GM11168 (cell line): ENCODE data around the gene FAM184A.

Source experiments
- in situ Hi-C: fragments of 300-500 bp; cut with MboI; formaldehyde crosslinking; loops from one replicate; pipeline ENCODE4 v1.12.0; 2022; ENCODE audit warnings: low sequenced_read_pairs; ENCODE audit not compliant: unreplicated experiment

Gene FAM184A, protein sequence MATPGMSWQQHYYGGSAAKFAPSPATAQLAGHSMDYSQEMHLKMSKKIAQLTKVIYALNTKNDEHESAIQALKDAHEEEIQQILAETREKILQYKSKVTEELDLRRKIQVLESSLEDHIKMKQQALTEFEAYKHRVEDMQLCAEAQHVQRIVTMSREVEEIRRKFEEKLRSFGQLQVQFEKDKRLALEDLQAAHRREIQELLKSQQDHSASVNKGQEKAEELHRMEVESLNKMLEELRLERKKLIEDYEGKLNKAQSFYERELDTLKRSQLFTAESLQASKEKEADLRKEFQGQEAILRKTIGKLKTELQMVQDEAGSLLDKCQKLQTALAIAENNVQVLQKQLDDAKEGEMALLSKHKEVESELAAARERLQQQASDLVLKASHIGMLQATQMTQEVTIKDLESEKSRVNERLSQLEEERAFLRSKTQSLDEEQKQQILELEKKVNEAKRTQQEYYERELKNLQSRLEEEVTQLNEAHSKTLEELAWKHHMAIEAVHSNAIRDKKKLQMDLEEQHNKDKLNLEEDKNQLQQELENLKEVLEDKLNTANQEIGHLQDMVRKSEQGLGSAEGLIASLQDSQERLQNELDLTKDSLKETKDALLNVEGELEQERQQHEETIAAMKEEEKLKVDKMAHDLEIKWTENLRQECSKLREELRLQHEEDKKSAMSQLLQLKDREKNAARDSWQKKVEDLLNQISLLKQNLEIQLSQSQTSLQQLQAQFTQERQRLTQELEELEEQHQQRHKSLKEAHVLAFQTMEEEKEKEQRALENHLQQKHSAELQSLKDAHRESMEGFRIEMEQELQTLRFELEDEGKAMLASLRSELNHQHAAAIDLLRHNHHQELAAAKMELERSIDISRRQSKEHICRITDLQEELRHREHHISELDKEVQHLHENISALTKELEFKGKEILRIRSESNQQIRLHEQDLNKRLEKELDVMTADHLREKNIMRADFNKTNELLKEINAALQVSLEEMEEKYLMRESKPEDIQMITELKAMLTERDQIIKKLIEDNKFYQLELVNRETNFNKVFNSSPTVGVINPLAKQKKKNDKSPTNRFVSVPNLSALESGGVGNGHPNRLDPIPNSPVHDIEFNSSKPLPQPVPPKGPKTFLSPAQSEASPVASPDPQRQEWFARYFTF

DNA sequence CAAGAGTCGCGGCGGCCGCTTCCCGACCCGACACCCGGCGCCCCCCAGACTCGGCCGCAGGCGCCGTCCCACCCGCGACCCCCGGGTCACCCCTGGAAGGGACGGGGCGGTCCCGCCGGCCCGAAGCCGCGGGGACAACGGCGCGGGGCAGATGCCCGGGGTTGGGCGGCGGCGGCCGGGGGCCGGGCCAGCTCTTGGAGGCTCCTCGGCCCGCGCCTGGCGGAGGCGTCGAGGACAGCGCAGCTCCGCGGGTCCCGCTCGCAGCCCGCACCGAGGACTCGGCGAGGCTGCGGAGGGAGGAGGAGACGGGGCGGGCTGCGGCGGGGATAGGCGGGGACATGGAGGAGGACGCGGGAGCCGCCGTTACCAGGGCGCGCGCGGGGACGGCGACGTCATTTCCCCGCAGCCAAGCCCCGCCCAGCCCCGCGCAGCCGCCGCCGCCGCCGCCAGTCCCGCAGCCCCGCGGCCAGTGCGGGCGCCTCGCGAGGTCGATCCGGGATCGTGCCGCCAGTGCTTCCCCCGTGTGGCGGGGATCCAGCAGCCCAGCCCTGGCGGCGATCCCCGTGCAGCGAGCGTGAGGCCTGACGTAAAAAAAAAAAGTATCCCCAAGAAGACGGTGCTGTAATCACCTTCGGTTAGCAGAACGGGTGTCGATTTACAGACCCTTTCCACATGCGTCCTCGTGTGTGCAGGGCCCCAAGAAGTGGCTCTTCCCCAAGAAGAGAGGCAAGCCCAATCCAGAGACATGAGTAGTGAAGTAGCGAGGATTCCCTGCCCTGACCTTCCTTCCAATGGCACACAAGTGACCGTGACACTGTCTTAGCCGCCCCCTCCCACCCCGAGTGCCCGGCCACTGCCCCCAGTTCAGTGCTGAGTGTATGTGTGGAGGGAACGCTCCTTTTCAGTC lies at the start of gene FAM184A:
Gene FAM184A, minus strand, starts transcription at position 289 of the 907 bp plus-strand sequence. CDS start 365 bp downstream, outside the sequence.
- in situ Hi-C loops = no loop called here

DNA sequence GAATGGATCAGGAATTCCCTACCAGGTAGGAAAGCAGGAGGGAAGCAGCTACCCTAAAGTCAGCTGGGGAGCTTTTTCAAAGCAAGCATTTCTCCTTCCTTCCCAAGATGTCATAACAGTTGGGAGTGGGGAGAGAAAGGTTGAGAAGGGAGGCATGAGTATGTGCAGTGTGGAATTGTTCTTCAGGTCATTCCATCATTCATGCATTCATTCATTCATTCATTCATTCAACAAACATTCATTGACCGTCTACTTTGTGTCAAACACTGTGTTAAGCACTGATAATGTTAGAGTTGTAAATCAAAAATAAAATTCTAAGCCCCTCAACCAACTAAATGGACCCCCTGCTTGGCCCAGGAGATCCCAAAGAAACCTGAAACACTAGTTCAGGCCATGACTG lies 49.2 kb upstream of the FAM184A start:
- in situ Hi-C loops = no loop called here

DNA sequence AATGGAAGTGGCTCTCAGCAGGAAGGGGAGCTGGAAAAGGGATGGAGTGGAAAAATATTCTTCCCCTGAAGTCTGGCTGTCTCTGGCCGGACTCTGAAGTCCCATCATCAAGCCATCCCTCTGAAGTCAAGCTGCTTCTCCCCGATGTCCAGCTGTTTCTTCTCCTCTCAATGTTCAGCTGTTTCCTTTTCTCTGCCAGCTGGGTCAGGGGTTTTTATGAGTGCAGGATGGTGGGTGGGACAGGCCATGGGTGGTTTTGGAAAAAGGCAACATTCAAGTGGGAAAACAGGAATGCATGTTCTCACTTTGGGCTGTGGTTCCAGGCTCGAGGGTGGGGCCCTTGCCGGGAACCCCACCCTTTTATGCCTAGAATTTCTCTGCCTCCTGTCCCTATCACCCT lies 48.4 kb upstream of the FAM184A start:
- in situ Hi-C loops = no loop called here

DNA sequence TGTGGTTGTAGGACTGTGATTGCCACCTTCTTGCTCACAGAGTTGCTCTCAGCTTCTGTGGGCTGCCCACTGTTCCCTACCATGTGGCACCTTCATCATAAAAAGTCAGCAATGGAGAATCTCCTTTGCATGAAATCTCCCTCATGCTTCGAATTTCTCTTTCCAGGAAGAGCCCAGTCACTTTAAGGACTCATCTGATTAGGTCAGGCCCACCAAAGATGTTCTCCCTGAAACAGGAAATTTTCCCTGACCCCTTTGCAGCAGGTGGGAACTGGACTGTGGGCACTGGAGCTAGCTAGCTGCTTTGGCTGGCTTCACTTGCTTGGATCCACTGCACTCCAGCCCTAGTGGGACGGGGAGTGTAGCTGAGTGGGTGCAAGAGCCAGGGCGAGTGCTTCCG lies 47.7 kb upstream of the FAM184A start:
- in situ Hi-C loops = no loop called here

DNA sequence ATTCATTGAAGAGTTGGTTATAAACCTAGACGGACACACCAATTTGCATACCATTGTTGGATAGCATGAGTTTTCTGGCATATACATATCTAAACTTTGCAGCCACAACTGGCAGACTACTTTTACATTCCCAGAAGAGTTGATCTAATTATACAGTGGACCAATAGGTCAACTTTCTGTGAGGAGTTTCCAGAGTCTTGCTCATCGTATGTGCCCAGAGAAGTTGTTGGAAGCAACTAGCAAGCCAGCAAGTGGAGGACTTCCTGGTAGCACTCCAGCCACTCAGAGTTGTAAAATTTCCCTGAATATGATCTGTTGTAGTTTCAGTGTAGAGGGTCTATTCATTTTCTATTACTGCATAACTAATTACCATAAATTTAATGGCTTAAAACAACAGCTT lies 47.1 kb upstream of the FAM184A start:
- in situ Hi-C loops = no loop called here

DNA sequence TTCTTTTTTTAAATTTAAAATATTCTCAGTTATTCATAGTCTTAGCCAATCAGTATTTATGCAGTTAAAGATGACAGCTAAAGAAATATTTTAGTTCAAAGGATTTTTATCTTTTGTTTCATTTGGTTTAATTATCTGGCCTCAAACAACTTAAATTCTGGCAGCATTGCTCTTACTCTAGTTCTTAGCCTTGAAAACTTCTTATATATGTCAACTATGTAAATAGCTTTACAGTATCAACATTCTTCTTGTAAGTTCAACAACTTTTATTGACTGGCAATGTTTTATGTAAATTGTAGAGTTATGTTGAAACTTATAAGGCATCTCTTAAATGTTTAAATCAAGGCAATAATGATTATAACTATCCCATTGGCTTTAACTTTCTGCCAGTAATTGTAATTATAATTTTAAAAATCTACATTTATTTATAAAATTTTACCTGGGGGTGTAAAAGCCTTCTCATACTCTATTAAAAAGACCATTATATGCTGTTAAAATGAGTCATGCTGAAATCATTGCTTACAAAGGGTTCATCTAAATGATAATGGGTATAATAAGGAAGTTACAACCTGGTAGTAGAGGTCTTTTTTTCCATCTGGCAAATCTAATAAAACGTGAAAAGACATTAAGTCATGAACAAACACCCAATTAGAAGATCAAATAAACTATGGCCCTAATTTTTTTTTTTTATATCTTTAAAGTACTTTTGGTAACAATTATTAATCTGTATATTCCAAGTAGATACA lies 45.8 kb upstream of the FAM184A start:
- in situ Hi-C loops = loop anchor here (25.0 kb wide), 1 partner anchor 562 kb away; no protein-coding TSS in a partner anchor

DNA sequence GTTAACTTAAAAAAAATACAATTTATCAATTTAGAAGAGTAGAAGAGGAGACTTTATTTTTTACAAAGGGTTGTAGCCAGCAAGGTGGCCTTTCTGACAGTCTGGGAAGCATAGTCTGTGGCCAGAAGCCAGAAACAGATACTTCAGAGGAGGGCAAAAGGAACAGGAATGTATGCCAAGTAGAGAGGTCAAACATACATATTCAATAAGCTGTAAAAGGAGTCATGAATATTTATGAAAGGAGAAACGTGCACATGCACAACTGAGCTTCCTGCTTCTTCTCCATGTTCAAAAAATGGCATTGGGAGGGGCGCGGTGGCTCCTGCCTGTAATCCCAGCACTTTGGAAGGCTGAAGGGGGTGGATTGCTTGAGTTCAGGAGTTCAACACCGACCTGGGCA lies 43.9 kb upstream of the FAM184A start:
- in situ Hi-C loops = loop anchor here (25.0 kb wide), 1 partner anchor 560 kb away; no protein-coding TSS in a partner anchor

DNA sequence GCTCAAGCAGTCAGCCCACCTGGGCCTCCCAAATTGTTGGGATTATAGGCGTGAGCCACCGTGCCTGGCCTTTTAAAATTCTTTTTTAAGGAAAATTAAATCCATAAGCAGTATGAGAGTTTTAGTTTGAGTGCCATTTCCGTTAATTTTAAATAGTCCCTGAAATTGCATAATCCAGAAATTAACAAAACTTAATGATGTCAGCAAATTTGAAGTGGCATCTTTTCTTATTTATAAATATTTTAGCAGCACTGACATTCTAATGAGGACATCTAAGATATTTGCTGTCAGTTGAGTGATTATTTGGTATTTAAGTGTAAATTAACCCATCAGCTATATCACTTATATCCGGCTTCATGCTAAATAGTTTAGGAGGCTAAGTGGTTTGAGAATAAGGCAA lies 42.9 kb upstream of the FAM184A start:
- in situ Hi-C loops = loop anchor here (25.0 kb wide), 1 partner anchor 559 kb away; no protein-coding TSS in a partner anchor

DNA sequence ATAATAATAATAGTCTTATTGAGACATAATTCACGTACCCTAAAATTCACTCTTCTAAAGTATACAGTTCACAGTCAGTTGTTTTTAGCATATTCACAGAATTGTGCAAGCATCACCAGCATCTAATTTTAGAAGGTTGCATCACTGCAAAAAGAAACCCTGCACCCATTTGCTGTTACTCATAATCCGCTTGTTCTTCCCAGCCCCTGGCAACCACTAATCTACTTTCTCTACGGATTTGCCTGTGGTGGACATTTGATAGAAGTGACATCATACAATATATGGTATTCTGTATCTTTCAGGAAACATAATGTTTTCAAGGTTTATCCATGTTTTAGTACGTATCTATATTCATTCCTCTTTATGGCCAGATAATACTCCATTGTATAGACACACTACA lies 41.5 kb upstream of the FAM184A start:
- in situ Hi-C loops = loop anchor here (25.0 kb wide), 1 partner anchor 558 kb away; no protein-coding TSS in a partner anchor

DNA sequence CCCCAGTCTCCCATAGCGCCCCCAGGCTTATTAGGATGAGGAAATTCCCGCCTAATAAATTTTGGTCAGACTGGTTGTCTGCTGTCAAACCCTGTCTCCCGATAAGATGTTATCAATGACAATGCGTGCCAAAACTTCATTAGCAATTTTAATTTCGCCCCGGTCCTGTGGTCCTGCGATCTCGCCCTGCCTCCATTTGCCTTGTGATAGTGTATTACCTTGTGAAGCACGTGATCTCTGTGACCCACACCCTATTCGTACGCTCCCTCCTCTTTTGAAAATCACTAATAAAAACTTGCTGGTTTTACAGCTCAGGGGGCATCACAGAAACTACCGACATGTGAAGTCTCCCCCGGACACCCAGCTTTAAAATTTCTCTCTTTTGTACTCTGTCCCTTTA lies 40.6 kb upstream of the FAM184A start:
- in situ Hi-C loops = loop anchor here (25.0 kb wide), 1 partner anchor 557 kb away; no protein-coding TSS in a partner anchor

DNA sequence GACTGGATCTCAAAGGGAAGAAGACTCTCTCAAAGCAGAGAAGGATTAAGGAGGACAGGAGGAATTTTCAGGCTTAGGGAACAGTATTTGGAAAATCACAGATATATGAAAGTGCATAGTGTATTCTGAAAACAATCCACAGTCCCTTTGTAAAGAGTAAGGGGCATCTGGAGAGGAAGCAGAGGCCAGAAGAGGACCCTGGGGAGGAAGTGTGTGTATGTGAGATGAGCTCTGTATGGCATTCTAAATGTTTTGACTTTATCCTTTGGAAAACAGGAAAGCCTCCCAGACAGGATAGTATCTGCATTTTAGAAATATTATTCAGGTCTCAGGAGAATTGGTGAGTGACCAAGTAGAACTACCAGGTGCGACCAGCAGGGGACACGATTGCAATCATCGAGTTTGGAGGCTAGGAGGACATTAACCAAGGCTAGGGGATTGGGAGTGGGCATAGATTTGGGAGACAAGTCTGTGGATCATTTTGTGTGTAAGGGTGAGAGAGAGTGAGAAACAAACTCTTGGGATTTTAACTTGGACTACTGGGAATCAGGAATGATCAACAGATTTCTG lies 38.3 kb upstream of the FAM184A start:
- in situ Hi-C loops = loop anchor here (25.0 kb wide), 1 partner anchor 554 kb away; no protein-coding TSS in a partner anchor

DNA sequence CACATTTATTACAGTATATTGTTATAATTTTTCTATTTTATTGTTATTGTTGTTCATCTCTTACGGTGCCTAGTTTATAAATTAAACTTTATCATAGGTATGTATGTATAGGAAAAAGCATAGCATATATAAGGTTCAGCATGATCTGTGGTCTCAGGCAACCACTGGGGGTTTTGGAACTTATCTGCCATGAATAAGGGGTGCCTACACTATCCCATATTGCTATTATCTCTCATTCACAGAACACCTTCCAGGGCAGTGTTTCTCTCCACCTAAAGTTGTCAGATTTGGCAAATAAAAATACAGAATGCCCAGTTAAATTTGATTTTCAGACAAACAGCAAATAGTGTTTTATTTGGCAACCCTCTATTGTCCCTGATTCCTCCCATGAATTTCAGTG lies 35.5 kb upstream of the FAM184A start:
- in situ Hi-C loops = loop anchor here (25.0 kb wide), 1 partner anchor 552 kb away; no protein-coding TSS in a partner anchor

DNA sequence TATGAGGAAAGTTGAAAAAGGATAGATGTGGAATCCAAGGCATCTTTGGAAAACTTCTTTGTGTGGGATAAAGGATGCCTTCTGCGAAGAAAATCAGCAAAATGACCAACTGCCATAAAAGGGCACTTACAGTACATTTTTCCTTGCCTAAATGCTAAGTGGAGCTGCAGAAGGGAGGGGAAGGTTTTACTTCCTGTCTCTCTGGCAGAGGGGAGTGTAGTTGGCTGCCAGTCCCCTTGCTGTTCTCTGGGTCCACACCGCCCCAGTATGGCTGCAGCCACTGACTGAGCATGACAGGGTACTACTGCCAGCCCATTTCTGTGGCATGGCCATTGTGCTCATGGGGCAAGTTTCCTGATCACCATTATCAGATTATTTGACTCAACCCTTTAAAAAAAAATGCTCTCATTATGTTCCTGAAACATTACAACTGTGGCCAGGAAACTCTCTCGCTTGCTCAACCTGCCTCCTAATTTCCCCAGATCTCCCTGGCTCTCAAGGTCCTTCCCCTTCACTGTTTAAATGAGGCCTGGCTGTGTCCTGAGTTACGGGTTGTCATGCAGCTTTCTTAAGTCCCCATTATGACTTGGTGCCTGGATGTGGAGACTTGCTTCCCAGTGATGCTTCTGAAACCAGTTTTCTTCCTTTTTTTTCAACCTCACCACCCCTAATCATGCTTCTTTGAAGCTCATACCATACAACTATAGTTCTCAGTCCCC lies 34.5 kb upstream of the FAM184A start:
- in situ Hi-C loops = loop anchor here (25.0 kb wide), 1 partner anchor 551 kb away; no protein-coding TSS in a partner anchor

DNA sequence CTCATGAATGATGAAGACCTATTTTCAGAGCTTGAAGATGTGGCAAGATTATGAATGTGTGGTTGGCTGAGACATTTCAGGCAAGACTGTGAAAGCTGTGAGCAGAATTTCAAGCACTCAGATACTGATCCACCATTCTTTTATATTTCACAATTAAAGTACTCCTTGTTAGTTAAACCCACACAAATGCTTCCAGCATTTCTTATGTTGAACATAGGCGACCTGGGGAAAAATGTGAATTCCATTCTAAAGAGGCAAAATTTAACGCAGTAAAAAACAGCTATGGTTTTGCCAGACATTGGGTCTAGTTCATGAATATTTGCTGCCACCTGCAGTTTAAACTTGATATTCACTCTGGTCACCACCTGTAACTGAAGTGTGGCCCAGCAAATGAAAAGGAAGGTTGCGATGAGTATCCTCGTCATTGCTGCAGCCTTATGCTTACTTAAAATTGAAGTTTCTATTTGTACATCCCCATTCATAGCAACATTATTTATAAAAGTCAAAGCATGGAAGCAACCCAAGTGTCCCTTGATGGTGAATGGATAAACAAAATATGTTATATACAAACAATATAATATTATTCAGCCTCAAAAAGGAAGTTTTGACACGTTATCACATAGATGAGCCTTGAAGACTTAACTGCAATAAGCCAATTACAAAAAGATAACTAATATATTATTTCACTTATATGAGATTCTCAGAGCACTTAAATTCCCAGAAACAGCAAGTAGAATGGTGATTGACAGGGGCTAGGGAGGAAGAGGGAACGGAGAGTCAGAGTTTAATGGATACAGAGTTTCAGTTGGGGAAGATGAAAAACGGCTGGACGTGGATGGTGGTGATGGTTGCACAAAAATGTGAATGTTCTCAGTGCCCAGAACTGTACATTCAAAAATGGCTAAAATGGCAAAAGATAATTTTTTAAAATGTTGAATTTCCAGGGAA lies 32.4 kb upstream of the FAM184A start:
- in situ Hi-C loops = loop anchor here (25.0 kb wide), 1 partner anchor 549 kb away; no protein-coding TSS in a partner anchor

DNA sequence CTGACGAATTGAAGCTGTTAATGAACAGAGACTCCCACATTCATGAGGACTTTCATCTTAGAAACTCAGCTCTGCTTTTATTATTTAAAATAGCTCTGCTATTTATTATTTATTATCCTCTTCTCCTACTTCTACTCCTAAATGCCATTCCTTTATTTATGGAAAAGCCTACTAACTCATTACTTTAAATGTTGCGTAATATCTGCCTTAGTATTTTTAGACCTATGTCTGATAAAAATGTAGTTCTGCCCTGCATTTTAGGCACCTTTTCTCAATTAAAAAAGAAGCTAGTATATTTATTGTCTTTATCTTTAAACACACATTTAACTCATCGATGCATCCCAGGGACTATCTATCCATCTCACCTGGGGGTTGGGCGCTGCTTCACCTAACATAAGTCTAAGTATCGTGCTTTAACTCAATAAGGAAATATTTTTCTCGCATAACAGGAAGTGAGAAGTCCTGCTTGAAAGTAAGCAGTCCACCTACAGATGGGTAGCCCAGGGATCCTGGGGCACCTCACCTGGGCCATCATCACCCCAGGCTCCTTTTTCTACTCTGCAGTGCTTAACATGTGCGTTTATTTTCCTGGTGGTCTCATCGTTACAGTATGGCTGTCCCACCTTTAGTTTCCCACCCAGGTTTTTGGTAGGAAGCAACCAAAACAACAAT lies 31.3 kb upstream of the FAM184A start:
- in situ Hi-C loops = loop anchor here (25.0 kb wide), 1 partner anchor 547 kb away; no protein-coding TSS in a partner anchor

DNA sequence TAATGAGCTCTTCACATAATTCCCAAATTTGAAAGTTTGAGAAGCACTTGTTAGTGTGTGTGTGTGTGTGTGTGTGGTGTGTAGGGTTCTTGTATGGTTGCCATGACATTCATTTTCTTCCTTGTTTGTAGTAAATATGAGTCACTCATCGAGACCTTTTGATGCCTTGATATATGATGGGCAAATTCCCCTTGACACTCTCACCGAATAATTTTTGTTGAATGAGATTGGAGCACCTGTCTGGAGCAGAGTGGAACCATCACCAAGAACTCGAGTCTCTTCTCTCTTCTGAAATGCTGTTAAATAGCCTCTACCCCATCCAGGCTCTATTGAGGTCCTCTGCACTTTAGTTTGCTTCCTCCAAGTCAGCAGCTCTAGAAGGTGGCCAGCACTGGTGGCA lies 29.6 kb upstream of the FAM184A start:
- in situ Hi-C loops = loop anchor here (25.0 kb wide), 1 partner anchor 546 kb away; no protein-coding TSS in a partner anchor
